Measurements from ENCODE around the gene EIF3B. TPM values are rescaled to one million over a fixed set of nuclear protein-coding genes. Genes with fewer than 3 reads are reported as not detected.
A peak's percentile ranks its signal among the peaks of the same experiment; 100 is the strongest.
"Not testable (repeated sequence)": the region's sequence is repeated elsewhere in the genome, so short reads cannot be mapped to it uniquely, and the experiment has no call there.

EIF3B gene
- total RNA-seq, 2 donors from 2014 or later = 120 to 121 TPM

GRCh38 chr7:2317556-2318293 lies 36.9 kb upstream of the EIF3B start:
- H3K4me1 Mint-ChIP-seq (ENCODE audit: low read depth) = peaks cover 7% of the 10 kb centered on the region
- no peak overlapping the region for H3K27ac Mint-ChIP-seq
- H3K4me3 Mint-ChIP-seq = no peak overlapping the region
- H3K36me3 Mint-ChIP-seq (ENCODE audit: insufficient read depth in 2 of 2) = peaks cover 3 to 4% of the 10 kb centered on the region in 2 donors
- no peaks in the 10 kb centered on the region for H3K27me3 Mint-ChIP-seq (ENCODE audit: low read depth)
- H3K9me3 Mint-ChIP-seq = no peaks in the 10 kb centered on the region
- DNase-seq (no peak), ATAC-seq (replicated peaks in 1 of 2) (no peak)

- H3K4me3 Mint-ChIP-seq = no peak overlapping the region
- DNase-seq = no peak
- ATAC-seq (replicated peaks in 1 of 2) = no peak
- no peaks in the 10 kb centered on the region for H3K27me3 Mint-ChIP-seq (ENCODE audit: low read depth)
- H3K9me3 Mint-ChIP-seq = no peaks in the 10 kb centered on the region
- H3K36me3 Mint-ChIP-seq (ENCODE audit: insufficient read depth in 2 of 2) = no peaks in the 10 kb centered on the region
- H3K27ac Mint-ChIP-seq = no peak overlapping the region
- no peaks in the 10 kb centered on the region for H3K4me1 Mint-ChIP-seq (ENCODE audit: low read depth)
Measured at GRCh38 chr7:2321020-2321419, 33.6 kb upstream of the EIF3B start.

GRCh38 chr7:2325162-2325561 lies 29.5 kb upstream of the EIF3B start:
- no peaks in the 10 kb centered on the region for H3K27me3 Mint-ChIP-seq (ENCODE audit: low read depth)
- no peaks in the 10 kb centered on the region for H3K36me3 Mint-ChIP-seq (ENCODE audit: insufficient read depth in 2 of 2)
- DNase-seq = no peak
- no peak overlapping the region for H3K4me3 Mint-ChIP-seq
- H3K27ac Mint-ChIP-seq = no peak overlapping the region
- no peaks in the 10 kb centered on the region for H3K9me3 Mint-ChIP-seq
- no peaks in the 10 kb centered on the region for H3K4me1 Mint-ChIP-seq (ENCODE audit: low read depth)
- no peak for ATAC-seq (replicated peaks in 1 of 2)

- no peaks in the 10 kb centered on the region for H3K27me3 Mint-ChIP-seq (ENCODE audit: low read depth)
- H3K27ac Mint-ChIP-seq = no peak overlapping the region
- no peak for ATAC-seq (replicated peaks in 1 of 2)
- no peaks in the 10 kb centered on the region for H3K36me3 Mint-ChIP-seq (ENCODE audit: insufficient read depth in 2 of 2)
- no peaks in the 10 kb centered on the region for H3K4me1 Mint-ChIP-seq (ENCODE audit: low read depth)
- H3K4me3 Mint-ChIP-seq = no peak overlapping the region
- no peak for DNase-seq
- H3K9me3 Mint-ChIP-seq = no peaks in the 10 kb centered on the region
Measured at GRCh38 chr7:2326951-2327350, 27.7 kb upstream of the EIF3B start.

GRCh38 chr7:2330493-2330892 lies 24.1 kb upstream of the EIF3B start:
- Mint-ChIP-seq H3K27me3 (ENCODE audit: low read depth) (no peaks in the 10 kb centered on the region), H3K4me3 (no peak overlapping the region), H3K9me3 (no peaks in the 10 kb centered on the region), H3K36me3 (ENCODE audit: insufficient read depth in 2 of 2) (no peaks in the 10 kb centered on the region), H3K4me1 (ENCODE audit: low read depth) (no peaks in the 10 kb centered on the region), H3K27ac (no peak overlapping the region)
- ATAC-seq (replicated peaks in 1 of 2) (no peak), DNase-seq (no peak)

- no peak for ATAC-seq (replicated peaks in 1 of 2)
- no peaks in the 10 kb centered on the region for H3K27me3 Mint-ChIP-seq (ENCODE audit: low read depth)
- no peaks in the 10 kb centered on the region for H3K36me3 Mint-ChIP-seq (ENCODE audit: insufficient read depth in 2 of 2)
- no peak for DNase-seq
- no peak overlapping the region for H3K4me3 Mint-ChIP-seq
- no peaks in the 10 kb centered on the region for H3K9me3 Mint-ChIP-seq
- H3K4me1 Mint-ChIP-seq (ENCODE audit: low read depth) = no peaks in the 10 kb centered on the region
- H3K27ac Mint-ChIP-seq = no peak overlapping the region
Measured at GRCh38 chr7:2331707-2332106, 22.9 kb upstream of the EIF3B start.

- DNase-seq; H3K36me3 Mint-ChIP-seq (ENCODE audit: insufficient read depth in 2 of 2); H3K9me3 Mint-ChIP-seq; ATAC-seq (replicated peaks in 1 of 2); H3K27me3 Mint-ChIP-seq (ENCODE audit: low read depth); H3K27ac Mint-ChIP-seq; H3K4me1 Mint-ChIP-seq (ENCODE audit: low read depth); H3K4me3 Mint-ChIP-seq: not testable (repeated sequence)
Measured at GRCh38 chr7:2332606-2333231, 21.9 kb upstream of the EIF3B start.

- no peaks in the 10 kb centered on the region for H3K27me3 Mint-ChIP-seq (ENCODE audit: low read depth)
Measured at GRCh38 chr7:2336626-2337299, 17.9 kb upstream of the EIF3B start.

GRCh38 chr7:2347351-2348063 lies 7.1 kb upstream of the EIF3B start:
- not testable (repeated sequence) for H3K36me3 Mint-ChIP-seq (ENCODE audit: insufficient read depth in 2 of 2); DNase-seq; H3K27ac Mint-ChIP-seq; H3K9me3 Mint-ChIP-seq; H3K27me3 Mint-ChIP-seq (ENCODE audit: low read depth)
- Mint-ChIP-seq H3K4me3 (peak overlapping the region in 1 of 2 donors; percentile 15), H3K4me1 (ENCODE audit: low read depth) (peaks cover 13% of the 10 kb centered on the region)
- peak; percentile 17 to 22 for ATAC-seq (replicated peaks in 1 of 2)

More at GRCh38 chr7:2336626-2337299, 17.9 kb upstream of the EIF3B start:
- no peak overlapping the region for H3K27ac Mint-ChIP-seq
- H3K4me3 Mint-ChIP-seq = no peak overlapping the region
- DNase-seq (no peak), ATAC-seq (replicated peaks in 1 of 2) (no peak)
- H3K9me3 Mint-ChIP-seq = no peaks in the 10 kb centered on the region
- no peaks in the 10 kb centered on the region for H3K36me3 Mint-ChIP-seq (ENCODE audit: insufficient read depth in 2 of 2)
- no peaks in the 10 kb centered on the region for H3K4me1 Mint-ChIP-seq (ENCODE audit: low read depth)

GRCh38 chr7:2350055-2350454 lies 4.6 kb upstream of the EIF3B start:
- no peak overlapping the region for H3K27ac Mint-ChIP-seq
- H3K36me3 Mint-ChIP-seq (ENCODE audit: insufficient read depth in 2 of 2) = peaks cover 2 to 3% of the 10 kb centered on the region in 2 donors
- no peaks in the 10 kb centered on the region for H3K27me3 Mint-ChIP-seq (ENCODE audit: low read depth)
- peaks cover 24% of the 10 kb centered on the region for H3K4me1 Mint-ChIP-seq (ENCODE audit: low read depth)
- H3K9me3 Mint-ChIP-seq = no peaks in the 10 kb centered on the region
- DNase-seq = no peak
- H3K4me3 Mint-ChIP-seq = no peak overlapping the region
- no peak for ATAC-seq (replicated peaks in 1 of 2)

GRCh38 chr7:2350861-2351260 lies 3.8 kb upstream of the EIF3B start:
- peaks cover 25% of the 10 kb centered on the region for H3K4me1 Mint-ChIP-seq (ENCODE audit: low read depth)
- no peaks in the 10 kb centered on the region for H3K27me3 Mint-ChIP-seq (ENCODE audit: low read depth)
- H3K27ac Mint-ChIP-seq = no peak overlapping the region
- peaks cover 2 to 3% of the 10 kb centered on the region in 2 donors for H3K36me3 Mint-ChIP-seq (ENCODE audit: insufficient read depth in 2 of 2)
- no peaks in the 10 kb centered on the region for H3K9me3 Mint-ChIP-seq
- H3K4me3 Mint-ChIP-seq = no peak overlapping the region
- ATAC-seq (replicated peaks in 1 of 2) = no peak
- DNase-seq = no peak

- no peak for DNase-seq
- H3K9me3 Mint-ChIP-seq = no peaks in the 10 kb centered on the region
- no peaks in the 10 kb centered on the region for H3K27me3 Mint-ChIP-seq (ENCODE audit: low read depth)
- H3K4me3 Mint-ChIP-seq = peak overlapping the region; percentile 95 to 98
- peaks cover 43% of the 10 kb centered on the region for H3K4me1 Mint-ChIP-seq (ENCODE audit: low read depth)
- peak overlapping the region; percentile 100 for H3K27ac Mint-ChIP-seq
- peaks cover 4 to 11% of the 10 kb centered on the region in 2 donors for H3K36me3 Mint-ChIP-seq (ENCODE audit: insufficient read depth in 2 of 2)
- ATAC-seq (replicated peaks in 1 of 2) = peak in 1 of 2 donors; percentile 1
Measured at GRCh38 chr7:2353113-2353935, 1.3 kb upstream of the EIF3B start.
